Left ventricle myocardium inferior (tissue), 1 donor: ENCODE measurements around the gene GAS7. TPM values are rescaled to one million over a fixed set of nuclear protein-coding genes. Genes with fewer than 3 reads are reported as not detected.
"Not testable (repeated sequence)": the region's sequence is repeated elsewhere in the genome, so short reads cannot be mapped to it uniquely, and the experiment has no call there.

Experiments
- DNase-seq: peaks from one replicate; pipeline ENCODE4 v3.0.0-alpha.2; 2020
- H3K27ac ChIP-seq: fragments of 200-600 bp; replicated peaks from 2 replicates; pipeline ENCODE4 v1.8.0; 2021
- H3K27me3 ChIP-seq: fragments of 200-600 bp; 2 replicates; pipeline ENCODE4 v1.8.0; 2021; ENCODE audit warnings: low read depth
- H3K36me3 ChIP-seq: fragments of 200-600 bp; 2 replicates; pipeline ENCODE4 v1.8.0; 2021
- H3K4me1 ChIP-seq: fragments of 200-600 bp; 2 replicates; pipeline ENCODE4 v1.8.0; 2021
- H3K4me3 ChIP-seq: fragments of 200-600 bp; 2 replicates; pipeline ENCODE4 v1.8.0; 2021; ENCODE audit warnings: mild to moderate bottlenecking, moderate library complexity
- H3K9me3 ChIP-seq: fragments of 200-600 bp; replicated peaks from 2 replicates; pipeline ENCODE4 v1.8.0; 2021
- intact Hi-C: fragments of 100-400 bp; cut with micrococcal nuclease; formaldehyde crosslinking; loops from one replicate; pipeline ENCODE4 v1.11.0; 2022
- total RNA-seq: library from RNA; stranded (reverse); fragmentation: NEBNext Ultra II Directional; extraction: Animal tissue kit (Norgen Biotek cat#: 25700); gene quantifications from one replicate; pipeline ENCODE4 v1.2.1, GENCODE V29; 2021
- TF ChIP-seq, protein P1 (sequence below): fragments of 200-600 bp; IDR thresholded peaks from 2 replicates; pipeline ENCODE4 v1.8.0; 2021; ENCODE audit warnings: antibody characterized with exemption, mild to moderate bottlenecking, borderline replicate concordance
- donor health status: DM: no; HTN: yes; CAD: no; lungs with severe emphysema.

Gene GAS7
- total RNA-seq, 1 donor from 2014 or later = 87.6 TPM

DNA sequence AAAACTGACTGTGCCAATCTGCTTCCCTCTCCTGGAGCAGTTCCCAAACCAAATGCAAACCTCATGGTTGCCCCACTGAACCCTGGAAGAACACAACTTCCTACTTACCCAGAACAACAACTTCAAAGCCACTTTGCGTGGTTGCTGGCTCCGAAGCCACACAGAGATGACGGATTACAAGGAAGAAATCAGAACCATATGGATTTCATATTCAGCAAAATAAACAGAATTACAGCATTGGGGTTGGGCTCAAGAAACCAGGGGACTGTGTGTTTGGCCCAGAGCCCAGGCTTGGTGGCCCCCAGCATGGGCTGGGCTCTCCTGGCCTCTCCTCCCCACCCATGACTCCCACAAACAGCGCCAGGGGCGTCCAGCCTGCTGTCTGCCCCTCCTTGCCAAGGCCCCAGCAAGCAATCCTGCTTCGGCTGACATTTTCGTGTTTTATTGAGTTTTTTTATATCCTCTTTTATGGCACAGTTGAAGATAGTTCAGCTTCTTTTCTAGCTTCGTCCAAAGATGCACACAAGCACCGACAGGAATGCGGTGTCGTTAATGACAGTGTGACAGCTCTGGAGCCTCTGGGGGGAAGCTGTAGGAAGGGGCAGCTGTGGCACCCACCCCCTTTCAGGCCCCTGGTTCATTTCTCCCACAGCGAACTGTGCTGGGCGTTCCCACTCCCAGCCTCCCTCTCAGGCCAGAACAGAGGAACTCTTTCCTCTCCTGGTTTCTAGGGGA lies 137.1 kb downstream of the GAS7 start:
- Histone ChIP-seq H3K9me3 (peaks cover 6% of the 10 kb centered on the region), H3K4me3 (no peak overlapping the region), H3K27ac (peak overlapping the region; percentile 75), H3K27me3 (no peaks in the 10 kb centered on the region), H3K4me1 (peaks cover 57% of the 10 kb centered on the region), H3K36me3 (no peaks in the 10 kb centered on the region)
- TF ChIP-seq, protein P1, sequence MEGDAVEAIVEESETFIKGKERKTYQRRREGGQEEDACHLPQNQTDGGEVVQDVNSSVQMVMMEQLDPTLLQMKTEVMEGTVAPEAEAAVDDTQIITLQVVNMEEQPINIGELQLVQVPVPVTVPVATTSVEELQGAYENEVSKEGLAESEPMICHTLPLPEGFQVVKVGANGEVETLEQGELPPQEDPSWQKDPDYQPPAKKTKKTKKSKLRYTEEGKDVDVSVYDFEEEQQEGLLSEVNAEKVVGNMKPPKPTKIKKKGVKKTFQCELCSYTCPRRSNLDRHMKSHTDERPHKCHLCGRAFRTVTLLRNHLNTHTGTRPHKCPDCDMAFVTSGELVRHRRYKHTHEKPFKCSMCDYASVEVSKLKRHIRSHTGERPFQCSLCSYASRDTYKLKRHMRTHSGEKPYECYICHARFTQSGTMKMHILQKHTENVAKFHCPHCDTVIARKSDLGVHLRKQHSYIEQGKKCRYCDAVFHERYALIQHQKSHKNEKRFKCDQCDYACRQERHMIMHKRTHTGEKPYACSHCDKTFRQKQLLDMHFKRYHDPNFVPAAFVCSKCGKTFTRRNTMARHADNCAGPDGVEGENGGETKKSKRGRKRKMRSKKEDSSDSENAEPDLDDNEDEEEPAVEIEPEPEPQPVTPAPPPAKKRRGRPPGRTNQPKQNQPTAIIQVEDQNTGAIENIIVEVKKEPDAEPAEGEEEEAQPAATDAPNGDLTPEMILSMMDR = no peak
- intact Hi-C loops = no loop called here
- no peak for DNase-seq

GRCh38 chr17:10060526-10060925 lies 137.9 kb downstream of the GAS7 start:
- Histone ChIP-seq H3K4me1 (peaks cover 57% of the 10 kb centered on the region), H3K27ac (peak overlapping the region; percentile 75), H3K4me3 (no peak overlapping the region), H3K9me3 (peaks cover 5% of the 10 kb centered on the region), H3K36me3 (no peaks in the 10 kb centered on the region), H3K27me3 (no peaks in the 10 kb centered on the region)
- intact Hi-C loops = no loop called here
- no peak for DNase-seq
- TF ChIP-seq, protein P1 = no peak

DNA sequence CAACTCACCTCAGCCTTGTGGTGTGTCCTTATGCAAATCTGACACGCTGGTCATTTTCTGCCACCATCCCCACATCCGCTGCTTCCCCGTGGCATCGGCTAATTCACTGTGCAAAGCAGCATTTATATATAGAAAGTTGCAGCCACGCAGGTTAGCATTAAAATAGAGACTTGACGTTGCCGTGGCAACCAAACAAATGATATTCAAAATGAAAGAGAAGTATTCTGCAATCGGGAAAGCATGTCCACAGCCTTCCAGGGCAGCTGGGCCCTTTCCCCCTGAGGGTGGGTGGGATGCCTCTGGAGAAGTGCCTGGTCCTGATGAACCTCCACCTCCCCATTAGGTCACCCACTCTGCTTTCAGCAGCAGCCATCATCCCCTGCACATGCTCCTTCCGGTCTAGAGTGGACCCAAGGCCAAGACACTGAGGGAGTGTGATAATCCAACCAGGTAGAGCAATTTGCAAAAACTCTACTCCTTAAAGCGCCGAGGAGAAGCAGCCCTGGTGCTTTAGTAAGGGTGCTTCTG lies 138.7 kb downstream of the GAS7 start:
- Histone ChIP-seq H3K36me3 (no peaks in the 10 kb centered on the region), H3K4me3 (no peak overlapping the region), H3K9me3 (no peaks in the 10 kb centered on the region), H3K4me1 (peaks cover 64% of the 10 kb centered on the region), H3K27me3 (no peaks in the 10 kb centered on the region), H3K27ac (peak overlapping the region; percentile 75)
- intact Hi-C loops = no loop called here
- peak; percentile 64 for DNase-seq
- TF ChIP-seq, protein P1 = no peak

- no peaks in the 10 kb centered on the region for H3K9me3 ChIP-seq
- H3K27me3 ChIP-seq = no peaks in the 10 kb centered on the region
- H3K4me1 ChIP-seq = peaks cover 68% of the 10 kb centered on the region
- H3K27ac ChIP-seq = peak overlapping the region; percentile 75
- TF ChIP-seq, protein P1 = no peak
- H3K4me3 ChIP-seq = no peak overlapping the region
- H3K36me3 ChIP-seq = no peaks in the 10 kb centered on the region
- DNase-seq = no peak
- intact Hi-C loops = no loop called here
These were observed 139.3 kb downstream of the GAS7 start for GRCh38 chr17:10058921-10059683.

DNA sequence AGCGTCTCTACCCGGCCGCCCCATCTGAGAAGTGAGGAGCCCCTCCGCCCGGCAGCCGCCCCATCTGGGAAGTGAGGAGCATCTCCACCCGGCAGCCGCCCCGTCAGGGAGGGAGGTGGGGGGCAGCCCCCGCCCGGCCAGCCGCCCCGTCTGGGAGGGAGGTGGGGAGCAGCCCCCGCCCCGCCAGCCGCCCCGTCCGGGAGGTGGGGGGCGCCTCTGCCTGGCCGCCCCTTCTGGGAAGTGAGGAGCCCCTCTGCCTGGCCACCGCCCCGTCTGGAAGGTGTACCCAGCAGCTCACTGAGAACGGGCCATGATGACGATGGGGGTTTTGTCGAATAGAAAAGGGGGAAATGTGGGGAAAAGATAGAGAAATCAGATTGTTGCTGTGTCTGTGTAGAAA lies 140.9 kb downstream of the GAS7 start:
- DNase-seq, intact Hi-C loops, H3K27me3 ChIP-seq, H3K9me3 ChIP-seq, H3K27ac ChIP-seq, H3K36me3 ChIP-seq, H3K4me3 ChIP-seq: not testable (repeated sequence)
- peaks cover 65% of the 10 kb centered on the region for H3K4me1 ChIP-seq
